Amygdala (tissue), 56 donors: ENCODE data around the gene CAGE1.
A peak's percentile ranks its signal among the peaks of the same experiment; 100 is the strongest.
"Not testable (repeated sequence)": the region's sequence is repeated elsewhere in the genome, so short reads cannot be mapped to it uniquely, and the experiment has no call there.

ENCODE experiments used
- DNase-seq, 56 donors: peaks; one replicate each; lab custom pipeline; 2025; lab: John Stamatoyannopoulos, UW

CAGE1 gene

DNA sequence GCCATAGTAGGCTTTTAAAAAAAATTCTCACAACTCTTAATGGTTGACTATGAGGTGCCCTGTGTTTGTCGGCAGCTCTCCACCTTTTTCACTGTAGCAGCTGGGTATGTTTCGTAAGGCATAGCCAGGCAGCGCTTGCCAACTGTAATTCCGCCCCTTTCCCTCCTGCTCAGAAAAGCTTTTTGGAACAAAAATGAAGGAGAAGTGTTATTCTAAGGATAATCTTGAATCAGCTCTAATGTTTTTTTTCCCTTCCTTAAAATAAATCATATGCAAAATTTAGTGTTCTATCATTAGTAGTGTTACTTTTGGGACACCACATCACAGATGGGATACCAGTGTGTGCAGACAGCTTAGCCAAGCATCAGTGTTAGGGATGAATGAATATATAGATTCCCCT lies 21.3 kb upstream of the CAGE1 start:
- DNase-seq, result peak in 8 of 56 donors; percentile 2 to 21 (median 10)

- DNase-seq, result no peak
Observed at GRCh38 chr6:7409740-7410139, 20.2 kb upstream of the CAGE1 start.

DNA sequence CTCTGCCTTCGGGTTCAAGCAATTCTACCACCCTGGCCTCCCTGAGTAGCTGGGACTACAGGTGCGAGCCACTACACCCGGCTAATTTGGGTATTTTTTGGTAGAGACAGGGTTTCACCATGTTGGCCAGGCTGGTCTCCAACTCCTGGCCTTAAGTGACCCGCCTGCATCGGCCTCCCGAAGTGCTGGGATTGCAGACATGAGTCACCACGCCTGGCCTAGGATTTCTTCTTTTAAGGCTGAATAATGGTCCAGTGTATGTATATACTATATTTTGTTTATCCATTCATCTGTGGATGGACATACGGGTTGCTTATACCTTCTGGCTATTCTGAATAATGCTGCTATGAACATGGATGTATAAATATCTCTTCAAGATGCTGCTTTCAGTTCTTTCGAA lies 17.2 kb upstream of the CAGE1 start:
- DNase-seq, result no peak

DNA sequence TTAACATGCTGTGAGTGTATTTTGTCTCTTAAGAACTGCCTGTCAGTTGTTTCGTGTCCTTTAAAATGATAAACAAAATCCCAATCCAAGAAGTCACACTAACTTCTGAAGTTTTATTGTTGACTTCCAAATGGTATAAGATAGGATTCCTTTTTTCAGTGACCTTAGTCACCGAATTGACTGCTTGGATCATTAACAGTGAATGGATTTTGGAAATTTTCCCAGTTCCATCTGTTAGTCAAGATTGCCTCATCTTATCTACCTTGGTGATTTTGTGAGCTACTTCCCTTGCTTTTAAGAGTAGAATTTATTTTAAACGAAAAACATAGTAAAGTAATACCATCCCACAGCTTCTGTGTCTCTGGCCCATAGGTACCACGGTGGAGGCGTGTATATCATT lies 15.0 kb upstream of the CAGE1 start:
- DNase-seq, result no peak

DNA sequence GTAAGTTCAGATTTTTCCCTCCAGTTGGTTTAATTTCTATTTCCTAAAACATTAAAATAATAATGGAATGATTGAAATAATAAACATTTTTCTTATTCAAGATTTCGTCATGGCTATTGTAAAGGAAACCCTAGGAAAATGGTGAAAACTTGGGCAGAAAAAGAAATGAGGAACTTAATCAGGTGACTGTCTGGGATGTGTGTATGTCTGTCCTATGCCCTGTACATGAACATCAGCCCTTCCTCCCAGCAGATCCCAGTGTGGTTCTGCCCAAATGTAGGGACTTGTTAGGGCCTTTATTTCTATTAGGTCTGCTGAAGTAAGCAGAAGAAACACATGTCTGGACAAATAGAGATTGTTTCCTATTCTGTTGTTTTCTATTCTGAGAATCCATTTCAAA lies 13.2 kb upstream of the CAGE1 start:
- DNase-seq, result no peak

DNA sequence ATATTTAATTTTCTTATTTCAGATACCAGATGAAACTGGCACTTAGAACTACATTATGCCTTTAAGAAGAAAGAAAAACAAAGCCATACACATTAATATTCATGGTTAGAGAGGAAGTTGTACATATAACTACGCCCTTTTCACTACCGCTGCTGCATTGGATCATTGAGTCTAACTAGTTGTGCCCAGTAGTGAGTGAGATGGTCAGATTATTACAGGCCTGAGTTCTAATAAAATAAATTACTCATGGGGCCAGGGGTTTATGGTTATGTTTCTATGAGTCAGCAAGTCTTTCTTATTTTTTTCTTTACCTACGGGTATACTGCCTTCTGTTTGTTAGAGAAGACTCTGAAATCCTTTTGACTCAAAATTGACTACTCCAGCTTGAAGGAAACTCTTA lies 11.5 kb upstream of the CAGE1 start:
- no peak for DNase-seq

GRCh38 chr6:7392402-7392801 lies 2.9 kb upstream of the CAGE1 start:
- no peak for DNase-seq

- no peak for DNase-seq
Observed at GRCh38 chr6:7391151-7391550, 1.6 kb upstream of the CAGE1 start.

- DNase-seq, result no peak
Observed at GRCh38 chr6:7390226-7390878, 810 bp upstream of the CAGE1 start.

GRCh38 chr6:7389162-7389450 lies 436 bp downstream of the CAGE1 start:
- no peak for DNase-seq

DNA sequence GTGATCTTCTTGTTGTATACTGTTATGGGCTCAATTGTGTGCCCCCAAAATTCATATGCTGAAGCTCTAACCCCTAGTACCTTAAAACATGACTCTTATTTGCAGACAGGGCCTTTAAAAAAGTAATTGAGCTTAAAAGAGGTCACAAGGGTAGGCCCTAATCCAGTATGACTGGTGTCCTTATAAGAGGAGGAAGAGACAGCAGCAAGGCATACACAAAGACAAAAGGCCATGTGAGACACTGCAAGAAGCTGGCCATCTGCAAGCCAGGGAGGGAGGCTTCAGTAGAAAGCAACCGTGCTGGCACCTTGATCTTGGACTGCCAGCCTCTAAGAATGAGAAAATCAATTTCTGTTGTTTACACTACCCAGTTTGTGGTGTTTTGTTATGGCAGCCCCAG lies 8.4 kb downstream of the CAGE1 start:
- no peak for DNase-seq

DNA sequence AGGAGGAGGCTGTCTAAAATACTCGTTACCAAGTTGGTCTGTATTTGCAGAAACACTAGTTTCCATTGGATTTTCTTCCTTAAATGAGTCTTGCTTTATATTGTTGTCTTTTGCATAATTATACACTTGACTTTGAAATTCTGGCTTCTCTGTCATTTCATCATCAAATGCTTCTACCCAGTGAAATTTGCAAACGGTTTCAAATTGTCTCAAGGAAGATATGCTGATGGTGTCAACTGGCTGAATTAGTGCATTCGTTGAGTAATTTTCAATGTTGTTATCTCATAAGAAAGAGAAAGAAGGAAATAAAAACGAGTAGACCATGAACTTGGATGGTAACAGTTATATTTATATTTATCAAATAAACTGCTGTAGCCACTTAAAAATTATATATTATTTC lies 10.8 kb downstream of the CAGE1 start:
- no peak for DNase-seq

DNA sequence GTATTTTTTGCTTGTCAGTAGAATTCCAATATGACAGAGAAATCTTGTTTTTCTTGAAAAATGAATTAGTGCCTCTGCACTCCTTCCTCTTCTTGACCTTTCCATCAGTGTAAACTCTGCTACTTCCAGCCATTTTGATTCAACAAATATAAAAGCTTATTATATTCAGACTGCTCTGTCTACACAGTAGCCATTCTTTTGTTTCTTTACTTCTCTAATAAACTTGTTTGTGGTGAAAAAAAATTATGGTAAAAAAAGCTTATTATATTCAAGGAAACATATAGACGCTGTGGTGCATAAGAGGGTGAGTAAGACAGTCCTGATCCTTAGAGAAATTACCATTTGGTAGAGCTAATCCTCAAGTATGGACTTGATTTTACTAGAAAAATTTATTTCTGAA lies 11.6 kb downstream of the CAGE1 start:
- no peak for DNase-seq

DNA sequence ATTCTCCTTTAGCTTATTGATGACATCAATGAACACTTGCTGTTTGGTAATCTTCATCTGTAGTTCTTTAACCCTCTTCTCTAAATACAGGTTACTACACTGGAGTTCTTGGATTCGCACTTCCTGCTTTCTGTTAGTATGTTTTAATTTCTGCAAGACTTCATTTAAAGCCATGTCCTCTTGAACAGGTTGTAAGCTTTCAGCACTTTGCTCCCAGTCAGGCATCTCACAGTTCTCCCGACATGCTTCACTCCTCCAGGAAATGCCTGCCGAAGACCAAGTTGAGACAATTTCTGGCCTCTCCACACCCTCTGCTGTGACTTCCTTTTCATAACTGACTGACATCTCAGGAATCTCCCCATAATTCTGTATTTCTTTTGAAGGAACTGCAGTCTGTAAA lies 15.8 kb downstream of the CAGE1 start:
- DNase-seq, result no peak

DNA sequence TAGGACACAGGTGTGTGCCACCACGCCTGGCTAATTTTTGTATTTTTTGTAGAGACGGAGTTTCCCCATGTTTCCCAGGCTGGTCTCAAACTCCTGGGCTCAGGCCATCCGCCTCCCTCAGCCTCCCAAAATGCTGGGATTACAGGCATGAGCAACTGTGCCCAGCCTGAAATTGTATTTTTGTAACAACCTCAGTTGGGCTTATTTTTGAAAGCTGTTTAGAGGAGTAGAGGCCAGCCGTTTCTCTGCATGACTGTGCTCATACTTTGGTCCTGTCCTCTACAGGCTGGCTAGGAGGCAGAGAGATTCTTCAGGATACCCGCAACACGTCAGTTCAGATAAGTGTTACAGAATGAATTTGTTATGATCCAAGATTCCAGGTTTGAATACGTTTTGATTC lies 22.1 kb downstream of the CAGE1 start:
- DNase-seq, result no peak

DNA sequence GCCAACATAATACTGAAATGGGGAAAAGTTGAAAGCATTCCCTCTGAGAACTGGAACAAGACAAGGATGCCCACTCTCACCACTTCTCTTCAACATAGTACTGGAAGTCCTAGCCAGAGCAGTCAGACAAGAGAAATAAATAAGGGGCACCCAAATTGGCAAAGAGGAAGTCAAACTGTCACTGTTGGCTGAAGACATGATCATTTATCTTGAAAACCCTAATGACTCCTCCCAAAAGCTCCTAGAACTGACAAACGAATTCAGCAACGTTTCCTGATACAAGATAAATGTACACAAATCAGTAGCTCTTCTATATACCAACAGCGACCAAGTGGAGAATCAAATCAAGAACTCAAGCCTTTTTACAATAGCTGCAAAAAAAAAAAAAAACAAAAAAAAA lies 37.6 kb downstream of the CAGE1 start:
- DNase-seq, result not testable (repeated sequence)

DNA sequence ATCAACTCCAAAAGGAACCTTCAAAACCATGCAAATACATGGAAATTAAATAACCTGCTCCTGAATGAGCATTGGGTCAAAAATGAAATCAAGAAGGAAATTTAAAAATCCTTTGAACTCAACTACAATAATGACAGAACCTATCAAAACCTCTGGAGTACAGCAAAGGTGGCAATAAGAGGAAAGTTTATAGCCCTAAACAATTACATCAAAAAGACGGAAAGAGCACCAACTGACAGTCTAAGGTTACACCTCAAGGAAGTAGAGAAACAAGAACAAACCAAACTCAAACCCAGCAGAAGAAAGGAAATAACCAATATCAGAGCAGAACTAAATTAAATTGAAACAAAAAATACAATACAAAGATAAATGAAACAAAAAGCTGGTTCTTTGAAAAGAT lies 39.0 kb downstream of the CAGE1 start:
- DNase-seq, result not testable (repeated sequence)

GRCh38 chr6:7347551-7347997 lies 42.0 kb downstream of the CAGE1 start:
- DNase-seq, result not testable (repeated sequence)

DNA sequence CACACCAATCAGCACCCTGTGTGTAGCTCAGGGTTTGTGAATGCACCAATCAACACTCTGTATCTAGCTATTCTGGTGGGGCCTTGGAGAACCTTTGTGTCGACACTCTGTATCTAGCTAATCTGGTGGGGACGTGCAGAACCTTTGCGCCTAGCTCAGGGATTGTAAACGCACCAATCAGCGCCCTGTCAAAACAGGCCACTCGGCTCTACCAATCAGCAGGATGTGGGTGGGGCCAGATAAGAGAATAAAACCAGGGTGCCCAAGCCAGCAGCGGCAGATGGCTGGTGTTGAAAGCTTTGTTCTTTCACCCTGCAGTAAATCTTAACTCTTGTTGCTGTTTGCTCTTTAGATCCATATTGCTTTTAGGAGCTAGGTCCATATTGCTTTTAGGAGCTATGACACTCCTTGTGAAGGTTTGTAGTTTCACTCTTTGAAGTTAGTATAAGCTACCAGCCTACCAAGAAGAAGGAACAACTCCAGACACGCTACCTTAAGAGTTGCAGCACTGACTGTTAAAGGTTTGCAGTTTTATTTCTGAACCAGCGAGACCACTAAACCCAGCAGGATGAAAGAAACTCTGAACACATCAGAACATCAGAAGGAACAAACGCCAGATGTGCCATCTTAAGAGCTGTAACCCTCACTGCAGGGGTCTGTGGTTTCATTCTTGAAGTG lies 44.6 kb downstream of the CAGE1 start:
- not testable (repeated sequence) for DNase-seq

DNA sequence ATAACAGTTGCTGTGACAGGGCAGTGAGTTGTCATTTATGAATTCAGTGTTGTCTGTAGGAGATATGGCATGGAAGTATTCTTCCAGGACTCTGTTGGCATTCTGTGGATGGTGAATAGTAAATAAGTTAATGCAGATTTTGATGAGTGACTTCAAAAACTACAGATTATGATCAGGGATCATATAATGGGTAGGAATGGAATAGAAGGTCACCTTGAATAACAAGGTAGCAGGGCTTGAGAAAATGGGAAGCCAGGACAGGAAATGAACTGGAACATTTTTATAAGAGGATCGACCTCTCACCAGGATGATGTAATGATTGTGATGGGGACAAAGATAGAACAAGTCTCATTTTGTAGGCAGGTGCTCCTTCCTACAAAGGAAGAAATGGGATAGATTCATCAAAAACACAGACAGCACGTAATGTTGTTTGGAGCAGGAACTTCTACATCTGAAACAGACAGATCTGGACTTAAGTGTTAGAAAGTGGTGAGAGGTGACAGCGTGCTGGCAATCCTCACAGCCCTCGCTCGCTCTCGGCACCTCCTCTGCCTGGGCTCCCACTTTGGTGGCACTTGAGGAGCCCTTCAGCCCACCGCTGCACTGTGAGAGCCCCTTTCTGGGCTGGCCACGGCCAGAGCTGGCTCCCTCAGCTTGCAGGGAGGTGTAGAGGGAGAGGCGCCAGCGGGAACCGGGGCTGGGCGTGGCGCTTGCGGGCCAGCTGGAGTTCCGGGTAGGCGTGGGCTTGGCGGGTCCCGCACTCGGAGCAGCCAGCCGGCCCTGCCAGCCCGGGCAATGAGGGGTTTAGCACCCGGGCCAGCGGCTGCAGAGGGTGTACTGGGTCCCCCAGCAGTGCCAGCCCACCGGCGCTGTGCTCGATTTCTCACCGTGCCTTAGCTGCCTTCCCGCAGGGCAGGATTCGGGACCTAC lies 45.7 kb downstream of the CAGE1 start:
- DNase-seq, result no peak

- DNase-seq, result no peak
Observed at GRCh38 chr6:7341989-7342742, 47.4 kb downstream of the CAGE1 start.
